Right lobe of liver (tissue), 6 donors: ENCODE results near the gene TMC2. TPM values are rescaled to one million over a fixed set of nuclear protein-coding genes. Genes with fewer than 3 reads are reported as not detected.

Experiments used
- ATAC-seq, 4 donors: fragments of 200-7000 bp; cut with Tn5 transposase; one replicate each; pipeline ENCODE4 v1.9.1; 2020; ENCODE audit warnings: mild to moderate bottlenecking in 4 of 4, moderate library complexity in 4 of 4
- DNase-seq, 3 donors: peaks; one replicate each; pipeline ENCODE4 v3.0.0-alpha.2; 2020
- H3K27ac ChIP-seq, 3 donors: fragments of 200-600 bp; one replicate each; pipeline ENCODE4 v1.8.0; 2022
- H3K27me3 ChIP-seq, 2 donors: fragments of 200-600 bp; one replicate each; pipeline ENCODE4 v1.8.0; 2022
- H3K36me3 ChIP-seq, 4 donors: fragments of 200-600 bp; sonication (generic) in 1 of 4; one replicate each; pipeline versions ENCODE4 v1.5.1 to v1.8.0; 2017 to 2022; ENCODE audit warnings: control low read depth in 1 of 4
- H3K4me1 ChIP-seq, 4 donors: fragments of 200-600 bp; sonication (generic) in 1 of 4; one replicate each; pipeline versions ENCODE4 v1.5.1 to v1.8.0; 2017 to 2022; ENCODE audit warnings: control low read depth in 1 of 4
- H3K4me3 ChIP-seq, 3 donors: fragments of 200-600 bp; one replicate each; pipeline ENCODE4 v1.8.0; 2022
- H3K9me3 ChIP-seq, 4 donors: fragments of 200-600 bp; sonication (generic) in 1 of 4; one replicate each; pipeline versions ENCODE4 v1.5.1 to v1.8.0; 2017 to 2022; ENCODE audit warnings: control low read depth in 1 of 4
- CTCF ChIP-seq, 4 donors: fragments of 200-600 bp in 3 of 4; fragments of 450-650 bp in 1 of 4; IDR thresholded peaks; one replicate each; pipeline versions ENCODE4 v1.5.1 to v1.8.0; 2016 to 2022; ENCODE audit warnings: antibody characterized with exemption in 4 of 4, mild to moderate bottlenecking in 2 of 4
- POLR2A ChIP-seq: fragments of 450-650 bp; IDR thresholded peaks from one replicate; pipeline ENCODE4 v1.6.1; 2017; ENCODE audit warnings: antibody characterized with exemption, mild to moderate bottlenecking
- WGBS: methylation state at CpG from one replicate; pipeline ENCODE4 v1.1.6; 2018; ENCODE audit warnings: low coverage, low lambda C conversion rate; ENCODE audit not compliant: insufficient coverage; ENCODE audit errors: missing lambda C conversion rate; 5-methylcytosine and 5-hydroxymethylcytosine counted together
- intact Hi-C, 2 donors: fragments of 100-400 bp; cut with DNase I; formaldehyde crosslinking; loops; one replicate each; pipeline versions ENCODE4 v1.11.2 to v1.14.1; 2022
- total RNA-seq, 6 experiments: library from RNA; depleted of rRNA in 2 of 6; stranded (reverse); fragments of >200 nt in 2 of 6; fragmentation: NEBNext Ultra II Directional in 3 of 6; extraction: Animal tissue kit (Norgen Biotek cat#: 25700) in 3 of 6; gene quantifications; one replicate each; pipeline versions ENCODE4 v1.1.0 to v1.2.4, GENCODE V29; 2016 to 2023
- donor health status: DM: no; HTN: yes; CAD: no.
- donor health status: DM: no; HTN: no; CAD: no.
- donor health status: DM: no; HTN: no; CAD: no.
- donor health status: DM: no; HTN: yes; CAD: no.
- donor health status: DM: no; HTN: yes; CAD: no.

The TMC2 gene
- total RNA-seq, 6 experiments from 2014 or later: not detected

- intact Hi-C loops: no loop called here
- Histone ChIP-seq H3K27me3 (no peaks in the 10 kb centered on the region), H3K36me3 (no peaks in the 10 kb centered on the region), H3K4me1 (peaks cover 0 to 5% (median 0%) of the 10 kb centered on the region in 4 donors), H3K4me3 (peak within 1 kb of the TSS; percentile 70 to 87 (median 72)), H3K27ac (peak within 1 kb of the TSS; percentile 64 to 92 (median 89)), H3K9me3 (no peaks in the 10 kb centered on the region)
- WGBS: under 1% methylated on average over 32 of the region's 53 CpGs
- ATAC-seq: peak; percentile 98 to 99 (median 98)
- TF ChIP-seq POLR2A: no peak
- TF ChIP-seq CTCF (IDR thresholded peaks at IDR 0.05): no peak
- DNase-seq: peak; percentile 78 to 86 (median 86)
Observed at GRCh38 chr20:2508631-2509467, 27.5 kb upstream of the TMC2 start, which contains the start of gene ZNF343. ZNF343 (minus strand) TSS chr20:2508915; CDS start chr20:2493895, 15,020 bp downstream.

- intact Hi-C loops: no loop called here
- Histone ChIP-seq H3K4me1 (peaks cover 0 to 5% (median 0%) of the 10 kb centered on the region in 4 donors), H3K4me3 (peak overlapping the region; percentile 70 to 87 (median 72)), H3K27ac (peak overlapping the region; percentile 64 to 92 (median 89)), H3K36me3 (no peaks in the 10 kb centered on the region), H3K9me3 (no peaks in the 10 kb centered on the region), H3K27me3 (no peaks in the 10 kb centered on the region)
- DNase-seq (no peak), ATAC-seq (no peak)
- WGBS: 66% methylated on average over 7 of the region's 9 CpGs
- TF ChIP-seq POLR2A: no peak
- no peak for TF ChIP-seq CTCF (IDR thresholded peaks at IDR 0.05)
Observed at GRCh38 chr20:2509468-2509781, 26.9 kb upstream of the TMC2 start.

DNA sequence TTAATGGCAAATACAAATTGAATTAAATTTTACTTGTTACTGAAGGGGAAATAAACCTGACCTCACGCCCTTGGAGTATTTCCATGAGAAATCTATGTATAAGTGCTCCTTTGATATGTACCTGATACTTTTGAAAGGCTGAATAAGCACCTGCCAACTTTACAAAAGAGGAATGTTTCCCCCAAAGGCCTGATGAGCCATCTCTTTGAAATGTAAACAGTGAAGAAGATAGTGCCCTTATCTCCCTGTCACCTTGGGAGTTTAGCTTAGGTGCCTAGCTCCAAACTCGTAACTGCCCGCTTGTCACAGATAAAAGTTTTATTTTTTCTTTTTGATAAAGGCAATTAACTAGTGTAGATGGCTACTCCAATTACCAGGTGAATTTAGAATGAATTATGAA lies 26.6 kb upstream of the TMC2 start:
- H3K4me1 ChIP-seq: peaks cover 0 to 5% (median 0%) of the 10 kb centered on the region in 4 donors
- intact Hi-C loops: no loop called here
- no peak overlapping the region for H3K27ac ChIP-seq
- TF ChIP-seq CTCF (IDR thresholded peaks at IDR 0.05) (no peak), POLR2A (no peak)
- no peaks in the 10 kb centered on the region for H3K27me3 ChIP-seq
- DNase-seq (no peak), ATAC-seq (no peak)
- H3K36me3 ChIP-seq: no peaks in the 10 kb centered on the region
- H3K9me3 ChIP-seq: no peaks in the 10 kb centered on the region
- peak overlapping the region in 1 of 3 donors; percentile 87 for H3K4me3 ChIP-seq
- 86% methylated on average over 3 of the region's 3 CpGs for WGBS

- no peak overlapping the region for H3K27ac ChIP-seq
- intact Hi-C loops: no loop called here
- WGBS: 79% methylated on average over 1 of the region's 1 CpG
Observed at GRCh38 chr20:2515203-2515602, 21.2 kb upstream of the TMC2 start.

More at GRCh38 chr20:2515203-2515602, 21.2 kb upstream of the TMC2 start:
- Histone ChIP-seq H3K27me3 (no peaks in the 10 kb centered on the region), H3K4me1 (no peaks in the 10 kb centered on the region), H3K9me3 (no peaks in the 10 kb centered on the region), H3K36me3 (no peaks in the 10 kb centered on the region), H3K4me3 (no peak overlapping the region)
- no peak for ATAC-seq
- TF ChIP-seq CTCF (IDR thresholded peaks at IDR 0.05) (no peak), POLR2A (no peak)
- DNase-seq: no peak
